Renal cortex interstitium (tissue), 11 donors: Measurements from ENCODE around the gene ZNF549. TPM values are rescaled to one million over a fixed set of nuclear protein-coding genes. Genes with fewer than 3 reads are reported as not detected.

ENCODE experiments used
- DNase-seq, 11 donors: peaks; one replicate each; pipeline ENCODE4 v3.0.0-alpha.2; 2013; ENCODE audit warnings: low read depth in 9 of 11, low spot score in 4 of 11; ENCODE audit errors: extremely low read depth in 1 of 11
- polyA plus RNA-seq, 3 donors: library from polyadenylated mRNA; unstranded; fragments of 120-200 nt; gene quantifications; one replicate each; pipeline ENCODE4 v1.2.1, GENCODE V29; 2013; ENCODE audit not compliant: insufficient read length in 3 of 3

ZNF549 gene
- polyA plus RNA-seq, 3 donors, result 12.5 to 16.4 (median 15.8) TPM

DNA sequence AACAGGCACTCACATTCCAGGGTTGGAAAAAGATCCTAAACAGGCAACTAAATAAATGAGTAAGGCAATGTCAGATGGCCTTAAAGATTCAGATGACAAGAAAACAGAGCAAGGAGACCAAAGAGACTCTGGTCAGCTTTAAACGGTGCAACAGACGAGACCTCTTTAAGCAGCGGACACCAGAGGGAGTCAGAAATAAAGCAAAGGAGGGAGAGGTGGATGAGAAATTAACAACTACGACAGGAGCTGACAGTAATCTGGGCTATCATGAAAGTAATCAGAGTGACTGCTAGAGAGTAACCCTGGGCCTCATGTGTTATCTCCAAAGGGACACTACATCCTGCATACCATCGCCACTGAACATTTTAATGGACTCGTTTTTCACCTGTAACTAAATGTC is 31.4 kb downstream of the ZNF549 start:
- DNase-seq, result peak in 1 of 11 donors; percentile 6

DNA sequence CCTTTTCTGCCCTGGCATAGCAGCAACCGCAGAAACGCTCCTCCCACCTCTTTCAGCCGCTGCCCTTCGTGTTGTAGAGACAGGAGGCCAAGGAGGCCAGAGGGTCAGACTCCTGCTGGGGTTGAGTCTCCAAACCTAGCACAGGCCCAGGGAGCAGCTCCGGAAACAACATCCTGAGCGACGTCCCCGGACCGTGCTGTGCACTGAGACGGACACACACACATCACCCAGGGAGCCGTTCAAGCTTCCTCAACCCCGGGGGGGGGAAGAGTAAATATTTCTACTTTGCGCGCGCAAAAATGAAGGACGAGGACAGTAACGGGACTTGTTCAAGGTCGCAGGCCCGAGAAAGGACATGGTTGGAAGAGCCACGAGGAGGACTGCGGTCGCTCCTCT is 31.9 kb downstream of the ZNF549 start:
- DNase-seq, result peak in 1 of 11 donors; percentile 4

DNA sequence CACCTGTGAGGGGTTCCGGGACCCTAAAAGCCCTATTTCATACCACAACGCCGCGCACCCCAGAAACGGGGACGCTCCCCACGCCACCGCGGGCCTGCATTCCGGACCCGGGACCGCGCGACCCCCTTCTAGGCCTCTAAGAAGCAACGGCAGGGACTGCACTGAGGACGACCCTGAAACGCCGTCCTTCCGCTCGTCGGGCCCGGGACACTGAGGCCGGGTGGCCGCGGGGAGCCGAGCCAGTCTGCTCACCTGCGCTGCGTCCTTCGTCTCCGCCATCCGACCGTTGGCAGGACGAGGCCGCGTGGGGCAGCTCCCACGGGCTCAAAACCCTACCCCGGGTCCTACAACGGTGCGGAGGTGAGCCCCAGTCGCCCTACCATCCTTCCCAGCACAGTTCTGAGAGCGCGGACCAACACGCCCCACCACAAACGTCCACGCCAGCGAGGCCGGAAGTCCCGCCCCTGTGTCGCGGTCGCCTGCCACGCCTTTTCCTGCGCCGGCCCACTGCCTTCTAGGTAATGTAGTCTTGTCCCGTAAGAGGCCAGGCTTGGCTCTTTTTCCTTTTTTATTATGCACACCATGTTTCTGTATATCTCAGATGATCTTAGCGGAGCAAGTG is 32.4 kb downstream of the ZNF549 start, which contains the start of gene ZNF550:
Gene ZNF550, minus strand, starts transcription at position 460 of the 622 bp plus-strand sequence. Its CDS starts 181 bp downstream, at position 279.
- DNase-seq, result peak; percentile 65 to 88 (median 83)

DNA sequence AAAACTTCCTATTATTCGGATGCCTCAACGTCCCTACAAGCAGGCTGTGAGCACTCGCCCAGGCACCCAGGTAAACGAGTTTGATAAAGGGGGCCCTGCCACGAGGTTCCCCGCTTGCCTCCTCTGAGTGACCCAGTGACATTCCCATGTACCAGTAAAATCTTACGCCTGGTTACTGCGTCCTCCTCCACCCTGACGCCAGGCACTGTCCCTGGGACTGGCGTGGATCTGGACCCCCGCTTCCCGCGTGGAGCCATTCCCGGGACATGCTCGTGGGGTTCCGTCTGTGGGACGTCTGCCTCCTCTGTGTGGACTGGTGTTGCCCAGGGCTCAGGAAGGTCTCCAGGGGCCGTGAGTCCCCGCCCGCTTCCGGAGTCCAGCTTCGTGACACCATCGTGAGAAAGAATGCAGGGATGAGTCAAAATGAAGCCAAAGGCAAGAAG is 32.9 kb downstream of the ZNF549 start:
- DNase-seq, result peak in 1 of 11 donors; percentile 2

DNA sequence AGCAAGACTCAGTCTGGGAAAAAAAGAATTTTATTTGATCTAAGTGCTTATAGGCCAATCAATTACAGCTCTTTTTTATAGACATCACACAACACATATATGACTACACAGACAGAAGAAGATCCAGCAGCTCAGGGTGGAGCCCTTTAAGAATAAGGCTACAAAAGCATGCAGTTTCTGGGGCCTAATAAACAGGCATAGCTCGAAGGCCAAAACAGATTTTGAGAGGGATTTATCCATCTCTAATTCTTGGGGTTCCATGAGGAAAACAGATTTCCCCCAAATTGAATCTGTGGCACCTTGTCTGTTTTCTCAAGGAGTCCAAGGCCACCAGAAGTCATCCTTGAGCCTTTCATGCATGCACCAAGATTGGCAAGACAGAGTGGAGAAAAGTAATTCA is 36.4 kb downstream of the ZNF549 start:
- no peak for DNase-seq

DNA sequence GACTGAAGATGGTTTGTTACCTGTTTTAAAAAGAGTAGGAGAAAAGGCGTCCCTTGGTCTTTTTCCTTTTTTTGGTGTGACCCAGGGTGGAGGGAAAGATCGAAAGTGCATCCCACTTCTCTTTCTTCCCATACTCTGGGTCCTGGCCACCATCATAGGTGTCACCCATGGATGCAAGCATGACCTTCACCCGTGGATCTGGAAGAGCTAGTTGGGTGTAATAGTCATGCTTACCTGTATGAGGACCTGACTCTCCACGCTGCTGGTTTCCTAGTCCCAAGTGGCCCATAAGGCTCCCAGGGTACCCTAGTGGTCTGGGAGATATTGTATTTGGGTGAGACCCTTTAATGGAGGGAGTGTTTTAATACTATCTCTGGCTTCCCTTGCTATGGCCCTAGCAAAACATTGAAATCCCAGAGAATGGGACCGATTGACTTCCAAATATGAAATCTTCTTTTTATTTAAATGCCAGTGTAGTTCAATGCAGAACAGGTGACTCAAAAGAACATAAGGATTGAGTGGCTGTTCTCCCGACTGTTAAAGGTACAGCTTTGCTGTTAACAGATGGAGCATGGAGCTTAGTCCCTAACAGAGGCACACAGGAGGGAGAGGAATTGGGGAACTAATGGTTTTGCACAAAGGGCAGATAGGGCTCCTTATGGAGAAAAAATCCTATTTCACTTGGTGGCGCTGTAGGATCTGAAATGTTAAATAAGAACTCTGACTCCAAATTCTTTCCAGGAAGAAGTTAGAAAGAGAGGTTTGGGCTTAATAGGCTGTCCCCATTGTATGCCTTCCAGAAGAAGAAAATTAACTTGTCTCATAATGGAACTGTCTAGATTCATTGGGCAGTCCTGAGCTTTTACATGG is 39.5 kb downstream of the ZNF549 start:
- DNase-seq, result no peak

DNA sequence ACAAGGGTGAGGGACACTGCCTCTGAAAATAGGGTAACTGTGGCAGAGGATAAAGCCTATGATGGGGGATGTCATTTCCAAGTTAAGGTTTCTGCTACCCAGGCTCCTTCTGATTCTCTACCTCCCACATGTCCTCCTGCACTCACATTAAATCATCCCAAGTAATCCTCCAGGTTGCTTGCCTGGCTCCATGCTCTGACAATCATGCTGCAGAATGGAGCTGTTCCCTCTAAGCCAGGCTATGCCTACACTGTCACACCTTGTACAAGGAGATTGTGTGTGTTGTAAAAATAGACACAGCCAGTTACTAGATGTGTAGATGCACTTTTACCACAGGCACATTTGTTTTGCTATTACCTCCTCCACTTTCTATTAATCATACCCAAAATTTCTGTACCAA is 43.6 kb downstream of the ZNF549 start:
- DNase-seq, result no peak

DNA sequence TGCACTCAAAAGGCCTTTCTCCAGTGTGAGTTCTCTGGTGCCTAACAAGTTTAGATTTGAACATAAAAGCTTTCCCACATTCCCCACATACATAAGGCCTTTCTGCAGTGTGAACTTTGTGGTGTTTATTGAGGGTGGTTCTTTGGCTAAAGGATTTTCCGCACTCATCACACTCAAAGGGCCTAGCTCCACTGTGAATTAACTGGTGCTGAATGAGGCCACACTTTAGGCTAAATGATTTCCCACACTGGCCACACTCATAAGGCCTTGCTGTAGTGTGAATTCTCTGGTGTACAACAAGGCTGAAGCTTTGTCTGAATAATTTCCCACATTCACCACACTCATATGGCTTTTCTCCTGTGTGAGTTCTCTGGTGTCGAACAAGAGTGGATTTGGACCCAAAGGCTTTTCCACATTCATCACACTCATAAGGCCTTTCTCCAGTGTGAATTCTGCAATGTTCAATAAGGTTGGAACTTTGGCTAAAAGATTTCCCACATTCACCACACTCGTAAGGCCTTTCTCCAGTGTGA is 45.3 kb downstream of the ZNF549 start:
- no peak for DNase-seq

DNA sequence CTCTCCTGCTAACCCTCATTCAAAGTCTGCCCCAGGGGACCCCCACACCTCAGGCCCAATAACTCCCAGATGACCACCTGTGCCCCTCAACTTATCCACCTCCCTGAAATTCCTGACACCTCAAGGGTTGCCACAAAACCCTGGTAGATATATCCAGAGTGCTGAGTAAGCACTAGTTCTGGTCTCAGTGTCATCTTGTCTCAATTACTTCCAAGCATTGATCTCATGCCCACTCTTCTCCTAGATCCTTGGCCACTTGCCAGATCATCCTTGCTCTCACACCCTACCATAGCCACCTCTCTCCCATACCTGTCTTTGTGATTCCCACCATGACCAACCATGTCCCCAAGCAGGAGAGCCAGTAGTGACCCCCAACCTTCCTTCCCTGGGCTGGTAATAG is 49.5 kb downstream of the ZNF549 start:
- no peak for DNase-seq

DNA sequence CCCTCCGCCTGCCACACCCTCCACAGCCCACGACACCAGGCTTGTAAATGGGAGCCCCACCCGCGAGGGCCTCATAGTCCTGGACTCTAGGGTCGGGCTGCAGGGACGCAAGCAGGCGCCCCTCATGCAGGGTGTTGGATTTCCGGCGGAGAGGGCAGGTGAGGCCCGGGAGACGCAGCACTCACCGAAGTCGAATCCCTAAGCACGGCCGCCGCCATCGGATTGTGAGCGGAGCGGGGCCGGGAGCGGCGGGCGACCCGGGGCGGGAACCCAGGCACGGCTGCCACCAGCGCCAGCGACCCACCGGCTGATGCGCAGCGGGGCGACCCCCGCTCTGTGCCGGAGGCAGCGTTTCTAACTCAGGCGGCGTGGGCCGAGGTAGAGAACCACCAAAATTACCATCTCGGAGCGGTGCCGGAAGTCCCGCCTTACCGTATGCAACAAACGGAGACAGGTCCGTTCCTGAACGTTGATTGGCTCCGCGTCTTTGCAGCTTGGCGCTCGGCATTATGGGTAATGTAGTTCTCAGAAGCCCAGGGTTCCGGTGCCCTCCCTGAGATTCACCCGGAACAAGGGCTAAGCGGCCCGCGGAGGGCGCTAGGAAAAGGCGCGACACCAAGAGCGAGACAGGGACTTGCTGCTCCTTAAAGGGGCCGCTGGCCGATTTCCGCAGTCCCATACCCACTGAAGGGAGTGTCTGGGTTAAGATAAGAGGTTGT is 51.5 kb downstream of the ZNF549 start, which contains the start of gene ZNF416:
Gene ZNF416, minus strand, starts transcription at position 425 of the 719 bp plus-strand sequence. Its CDS starts 207 bp downstream, at position 218.
- DNase-seq, result peak; percentile 90 to 99 (median 98)

DNA sequence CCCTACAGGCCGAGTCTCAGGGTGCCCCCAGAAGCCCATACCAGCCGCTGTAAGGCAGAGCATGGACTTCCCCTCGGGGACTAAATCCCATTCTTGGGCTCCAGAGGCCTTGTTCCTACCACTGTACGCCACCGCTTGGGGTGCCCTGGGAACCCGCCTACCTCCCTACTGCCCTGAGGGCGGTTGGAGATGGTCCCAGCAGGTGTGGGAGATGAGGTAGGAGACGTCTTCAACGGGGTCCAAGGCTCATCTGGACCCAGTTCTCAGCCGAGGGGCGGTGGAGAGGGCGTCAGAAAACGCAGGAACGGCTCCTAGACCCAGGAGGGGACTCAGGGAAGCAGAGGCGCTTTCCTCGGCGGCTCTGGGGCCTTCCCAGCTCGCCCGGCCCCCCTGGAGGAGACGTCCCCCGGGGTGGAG is 56.0 kb downstream of the ZNF549 start:
- DNase-seq, result no peak

DNA sequence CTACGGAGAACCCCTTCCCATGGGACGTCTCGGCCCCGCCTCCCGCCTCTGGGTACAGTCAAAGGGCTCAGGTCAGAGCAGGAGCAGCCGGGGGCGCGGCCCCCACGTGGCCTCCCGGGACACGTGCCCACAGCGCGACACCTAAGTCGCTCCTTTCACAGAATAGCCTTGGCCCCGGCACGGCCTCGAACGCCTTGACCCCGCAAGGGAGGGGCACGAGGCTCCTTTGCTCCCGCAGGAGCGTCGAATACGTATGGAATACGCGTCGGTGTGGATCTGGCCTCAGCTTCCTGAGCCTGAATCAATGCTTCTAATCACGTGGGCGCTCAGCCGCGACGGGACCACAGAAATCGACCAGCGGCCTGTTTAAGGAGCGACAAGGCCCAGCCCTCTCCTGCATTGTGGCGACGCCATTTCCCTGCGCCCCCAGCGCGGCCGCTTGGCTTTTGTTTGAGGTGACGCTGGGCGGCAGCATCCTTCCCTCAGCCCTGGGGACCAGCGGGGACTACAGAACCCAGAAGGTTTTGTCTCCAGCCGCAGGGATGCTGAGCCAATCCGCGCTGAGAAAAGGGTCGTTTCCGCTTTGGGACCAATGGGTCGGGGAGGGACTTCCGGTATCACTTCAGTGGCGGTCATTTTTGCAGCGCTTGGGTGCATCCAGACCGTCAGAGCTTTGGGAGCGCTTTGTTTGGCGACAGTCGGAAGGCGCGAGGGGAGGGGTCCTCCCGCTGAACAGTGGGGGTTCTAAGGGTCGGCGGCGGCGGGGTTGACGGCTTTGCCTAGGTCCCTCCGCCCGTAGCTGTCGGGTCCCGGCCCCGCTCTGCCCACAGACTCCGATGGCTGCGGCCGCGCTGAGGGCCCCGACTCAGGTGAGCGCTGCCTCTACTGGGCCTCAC is 56.6 kb downstream of the ZNF549 start, which contains the start of gene ZIK1:
Gene ZIK1, plus strand, starts transcription at position 625 of the 896 bp plus-strand sequence. Its CDS starts 212 bp downstream, at position 837.
- DNase-seq, result peak; percentile 87 to 98 (median 95)

DNA sequence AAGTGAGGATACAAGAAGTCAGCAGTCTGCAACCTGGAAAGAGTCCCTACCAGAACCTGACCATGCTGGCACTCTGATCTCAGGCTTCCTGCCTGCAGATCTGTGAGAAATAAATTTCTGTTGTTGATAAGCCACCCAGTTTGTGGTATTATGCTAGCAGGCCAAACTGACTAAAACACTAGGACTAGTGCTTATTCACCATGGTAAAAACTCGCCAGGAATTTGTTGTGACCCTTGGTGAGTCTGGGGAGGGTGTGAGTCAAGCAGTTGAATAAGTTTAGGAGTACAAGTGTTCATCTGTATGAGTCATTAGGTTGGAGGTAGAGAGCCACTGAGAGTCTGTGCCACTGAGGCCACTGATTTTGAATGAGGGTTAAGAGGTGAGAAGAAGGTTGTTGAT is 60.4 kb downstream of the ZNF549 start:
- no peak for DNase-seq

DNA sequence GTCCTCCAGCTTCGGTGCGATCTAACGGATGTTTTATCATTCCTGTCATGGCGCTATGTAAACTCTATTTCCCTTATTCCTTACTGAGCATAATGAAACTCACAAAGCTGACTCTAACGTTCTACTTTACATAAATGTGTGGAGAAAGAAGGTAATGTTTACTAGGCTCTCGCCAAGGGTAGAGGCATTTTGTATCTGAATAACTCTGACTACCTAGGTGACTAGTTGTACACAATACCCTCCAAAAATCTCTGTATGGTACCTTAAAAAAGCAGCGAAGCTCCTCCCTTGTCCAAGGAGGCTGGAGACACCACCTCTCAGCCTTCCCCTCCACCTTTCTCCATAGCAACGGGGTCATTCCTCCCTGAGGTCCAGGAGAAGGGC is 72.2 kb downstream of the ZNF549 start:
- no peak for DNase-seq

DNA sequence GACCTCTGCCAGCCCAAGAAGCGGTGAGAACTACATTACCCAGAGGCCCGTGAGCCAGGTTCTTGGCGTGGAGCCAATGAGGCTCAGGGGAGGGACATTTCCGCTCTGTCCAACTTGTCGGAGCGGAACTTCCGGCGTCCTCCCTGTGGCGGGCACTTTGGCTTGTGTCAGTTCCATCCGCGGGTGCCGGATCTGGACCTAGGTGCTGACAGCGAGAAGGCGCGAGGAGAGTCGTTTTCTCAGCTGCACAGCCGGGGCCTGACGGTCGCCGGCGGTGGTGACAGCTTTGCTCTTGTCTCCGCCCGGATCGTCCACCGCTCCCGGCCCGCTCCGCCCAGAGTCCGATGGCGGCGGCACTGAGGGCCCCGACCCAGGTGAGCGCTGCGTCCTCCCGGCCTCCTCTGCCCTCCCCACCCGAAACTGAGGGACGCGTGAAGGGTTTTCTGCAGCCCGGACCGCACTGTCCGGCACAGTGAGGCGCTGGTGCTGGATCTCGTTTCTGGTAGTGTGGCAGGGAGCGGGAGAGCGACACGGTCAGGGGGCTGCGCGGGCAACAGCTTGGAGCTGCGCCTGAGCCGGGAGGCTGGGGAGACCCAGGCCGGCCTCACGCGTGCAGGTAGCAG is 72.7 kb downstream of the ZNF549 start, which contains the start of gene ZNF530:
Gene ZNF530, plus strand, starts transcription at position 125 of the 623 bp plus-strand sequence. CDS start 4,461 bp downstream, outside the sequence.
- peak; percentile 84 to 96 (median 91) for DNase-seq

DNA sequence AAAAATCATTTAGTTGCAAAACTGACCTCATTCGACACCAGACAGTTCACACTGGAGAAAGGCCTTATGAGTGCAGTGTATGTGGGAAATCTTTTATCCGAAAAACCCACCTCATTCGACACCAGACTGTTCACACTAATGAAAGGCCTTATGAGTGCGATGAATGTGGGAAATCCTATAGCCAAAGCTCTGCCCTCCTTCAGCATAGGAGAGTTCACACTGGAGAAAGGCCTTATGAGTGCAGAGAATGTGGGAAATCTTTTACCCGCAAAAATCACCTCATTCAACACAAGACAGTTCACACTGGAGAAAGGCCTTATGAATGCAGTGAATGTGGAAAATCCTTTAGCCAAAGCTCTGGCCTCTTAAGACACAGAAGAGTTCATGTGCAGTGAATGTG is 79.8 kb downstream of the ZNF549 start:
- DNase-seq, result no peak
